UCSD-AML1 (cell line): ENCODE measurements around the gene HEPN1.
"Not testable (repeated sequence)": the region's sequence is repeated elsewhere in the genome, so short reads cannot be mapped to it uniquely, and the experiment has no call there.

ENCODE experiments used
- DNase-seq: peaks from one replicate; lab custom pipeline; 2025; ENCODE audit not compliant: unreplicated experiment; lab: John Stamatoyannopoulos, UW

HEPN1 gene

GRCh38 chr11:124941703-124942102 is 22.7 kb downstream of the HEPN1 start:
- DNase-seq: no peak

GRCh38 chr11:124942466-124943253 is 23.6 kb downstream of the HEPN1 start:
- no peak for DNase-seq

DNA sequence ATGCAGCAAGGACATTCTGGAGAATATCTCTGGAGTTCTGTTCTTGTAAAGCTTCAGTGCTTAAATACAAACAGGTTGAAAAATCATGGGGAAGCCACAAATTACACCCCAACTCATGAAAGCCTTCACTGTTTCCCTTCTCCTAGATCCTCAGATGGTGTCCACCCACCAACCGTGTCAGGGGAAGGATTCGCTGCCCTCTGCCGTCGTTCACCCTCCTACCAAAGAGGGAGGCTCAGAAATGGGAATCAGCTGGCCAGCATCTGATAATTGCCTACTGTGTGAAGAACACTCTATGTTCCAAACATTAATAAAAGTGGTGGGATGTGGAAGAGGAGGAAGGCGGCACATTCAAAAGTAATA is 24.2 kb downstream of the HEPN1 start:
- no peak for DNase-seq

GRCh38 chr11:124943741-124944140 is 24.7 kb downstream of the HEPN1 start:
- DNase-seq: no peak

DNA sequence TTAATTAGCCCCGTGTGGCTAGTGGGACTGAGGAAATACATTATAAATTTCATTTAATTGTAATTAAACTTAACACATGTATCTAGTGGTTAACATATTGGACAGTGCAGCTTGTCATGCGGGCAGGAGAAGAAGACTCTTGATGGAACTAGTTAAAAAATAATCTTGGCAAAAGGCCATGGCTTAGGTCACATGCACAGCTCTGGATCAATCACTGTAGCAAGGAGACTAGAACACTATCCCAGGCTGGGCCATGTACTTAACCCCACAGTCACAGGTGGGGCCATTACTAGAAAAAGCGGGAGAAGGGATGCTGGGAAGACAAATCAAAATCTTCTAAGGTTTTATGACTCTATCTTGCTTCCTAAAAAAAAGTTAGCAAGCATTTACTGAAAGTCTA is 25.5 kb downstream of the HEPN1 start:
- no peak for DNase-seq

- DNase-seq: no peak
These were observed 26.8 kb downstream of the HEPN1 start for GRCh38 chr11:124945826-124946225.

GRCh38 chr11:124946735-124947141 is 27.7 kb downstream of the HEPN1 start:
- no peak for DNase-seq

DNA sequence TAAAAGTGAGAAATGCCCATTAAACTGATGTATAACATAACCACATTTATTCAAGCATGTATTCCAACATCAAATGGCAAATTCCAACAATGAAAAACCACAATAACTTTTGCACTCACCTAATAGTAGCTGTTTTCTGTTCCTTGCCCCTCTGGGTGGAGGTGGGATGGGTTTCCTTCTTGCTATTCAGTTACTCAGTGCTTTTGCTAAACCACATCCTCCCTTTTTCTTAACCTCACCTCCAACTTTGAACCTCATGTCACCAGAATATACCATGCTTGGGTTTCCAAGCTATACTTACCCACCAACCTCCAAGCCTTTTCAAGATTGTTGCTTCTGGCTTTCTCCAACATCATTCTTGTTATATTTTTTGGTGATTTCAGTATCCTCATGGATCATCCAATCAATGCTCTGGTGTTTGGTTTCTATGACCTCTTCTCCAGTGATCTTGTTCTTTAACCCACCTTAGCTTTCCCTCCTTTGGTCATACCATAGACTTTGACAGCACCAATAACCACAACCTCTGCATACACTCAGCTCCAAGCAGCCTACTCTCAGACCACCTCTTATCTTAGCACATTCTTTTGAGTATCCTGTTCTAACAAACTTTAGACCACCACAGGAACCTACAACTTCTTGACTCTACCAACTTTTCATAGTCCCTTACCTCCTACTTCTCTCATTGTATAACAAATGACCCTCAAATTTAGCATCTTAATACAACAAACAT is 31.7 kb downstream of the HEPN1 start:
- DNase-seq: no peak

- DNase-seq: no peak
These were observed 32.3 kb downstream of the HEPN1 start for GRCh38 chr11:124951341-124951740.

- DNase-seq: peak; percentile 96
These were observed 34.9 kb downstream of the HEPN1 start, which contains the start of gene CCDC15 for GRCh38 chr11:124953753-124954589. Gene CCDC15 (plus strand): TSS chr11:124954202. CDS start chr11:124954733, 531 bp downstream.

DNA sequence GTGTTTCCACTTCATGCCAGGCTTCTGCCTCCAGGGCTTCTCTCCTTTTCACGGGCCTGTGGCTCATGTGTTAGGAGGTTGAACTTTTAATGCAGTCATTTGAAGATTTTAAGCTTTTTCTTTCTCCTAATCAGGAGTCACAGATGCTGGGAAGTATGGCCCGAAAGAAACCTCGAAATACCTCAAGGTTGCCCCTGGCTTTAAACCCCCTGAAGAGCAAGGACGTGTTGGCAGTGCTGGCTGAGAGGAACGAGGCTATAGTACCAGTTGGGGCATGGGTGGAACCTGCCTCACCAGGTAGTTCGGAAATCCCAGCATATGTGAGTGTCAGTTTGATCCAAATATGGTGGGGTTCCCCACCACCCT is 35.5 kb downstream of the HEPN1 start:
- DNase-seq: no peak

DNA sequence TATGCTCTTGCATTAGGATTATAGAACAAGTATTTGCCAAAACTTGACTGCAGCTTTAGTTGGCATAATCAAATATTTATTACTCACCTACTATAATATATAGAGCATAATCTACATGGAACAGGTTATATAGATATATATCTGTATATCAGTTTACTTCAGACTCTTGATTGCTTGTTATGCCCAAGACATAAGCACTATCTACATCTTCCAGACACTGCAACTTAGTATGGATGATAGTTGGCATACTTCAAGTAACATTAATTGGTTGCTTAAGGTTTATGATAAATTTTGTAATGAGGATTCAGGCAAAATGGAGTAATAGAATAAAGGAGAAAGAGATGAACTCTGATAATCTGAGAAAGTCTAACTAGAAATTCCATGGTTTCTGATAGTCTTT is 36.0 kb downstream of the HEPN1 start:
- DNase-seq: no peak

DNA sequence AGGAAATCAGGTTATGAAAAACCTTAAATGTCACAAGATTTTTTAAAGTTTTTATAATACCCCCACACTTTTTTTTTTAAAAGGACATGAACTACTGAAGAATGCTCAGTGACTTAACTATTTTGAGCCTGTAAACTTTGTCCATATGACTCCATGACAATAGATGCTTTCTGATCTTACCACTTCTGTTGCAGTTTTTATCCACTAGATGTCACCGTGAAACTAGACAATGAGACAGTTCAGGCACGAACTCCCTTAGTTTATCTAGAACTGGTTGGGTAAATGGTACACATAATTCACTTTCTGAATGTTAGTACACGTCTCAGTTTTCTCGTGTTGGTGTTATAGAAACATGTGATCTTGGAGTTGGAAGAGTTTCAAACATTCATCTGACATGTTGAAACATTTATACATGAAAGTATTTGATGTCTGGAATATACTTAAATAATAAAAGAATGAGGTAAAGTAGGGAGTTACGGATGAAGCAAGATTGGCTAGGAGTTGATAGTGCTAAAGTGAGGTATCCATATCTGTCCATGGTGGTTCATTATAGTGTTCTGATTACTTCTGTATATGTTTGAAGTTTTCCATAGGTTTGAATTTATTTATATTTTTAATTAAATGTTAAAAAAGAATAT is 43.0 kb downstream of the HEPN1 start:
- no peak for DNase-seq

GRCh38 chr11:124968197-124968596 is 49.1 kb downstream of the HEPN1 start:
- DNase-seq: not testable (repeated sequence)
